ENCODE results near the gene ARHGEF19. TPM values are rescaled to one million over a fixed set of nuclear protein-coding genes. Genes with fewer than 3 reads are reported as not detected.

The ARHGEF19 gene
- total RNA-seq, 3 donors from 2014 or later (not counting 1 experiment from before 2014, with no cell fraction given), result 14.6 to 18.9 (median 15.8) TPM

- Histone ChIP-seq H3K9me3 (ENCODE audit: control insufficient read depth, insufficient read depth, low read length) (no peaks in the 10 kb centered on the region), H3K36me3 (ENCODE audit: control insufficient read depth, insufficient read depth, low read length) (no peaks in the 10 kb centered on the region), H3K27me3 (ENCODE audit: control insufficient read depth, insufficient read depth, low read length) (no peaks in the 10 kb centered on the region), H3K4me3 (ENCODE audit: low read length) (no peak overlapping the region), H3K4me1 (ENCODE audit: control insufficient read depth, insufficient read depth, low read length) (no peaks in the 10 kb centered on the region), H3K27ac (ENCODE audit: low read length) (no peak overlapping the region)
- Mint-ChIP-seq H3K36me3 (no peaks in the 10 kb centered on the region), H3K27me3 (ENCODE audit: low read depth in 2 of 2) (peaks cover 9 to 11% of the 10 kb centered on the region in 2 donors), H3K4me1 (no peaks in the 10 kb centered on the region), H3K4me3 (no peak overlapping the region), H3K27ac (no peak overlapping the region), H3K9me3 (no peaks in the 10 kb centered on the region)
- DNase-seq, result no peak
- intact Hi-C loops (cut with micrococcal nuclease), result no loop called here
- TF ChIP-seq CTCF (IDR thresholded peaks at IDR 0.05), result no peak
- no peak for ATAC-seq
- 83% methylated on average over 17 of the region's 18 CpGs for WGBS (ENCODE audit: insufficient coverage)
Measured at GRCh38 chr1:16181887-16182719, 30.3 kb downstream of the ARHGEF19 start.

- Histone ChIP-seq H3K36me3 (ENCODE audit: control insufficient read depth, insufficient read depth, low read length) (no peaks in the 10 kb centered on the region), H3K27me3 (ENCODE audit: control insufficient read depth, insufficient read depth, low read length) (no peaks in the 10 kb centered on the region), H3K4me3 (ENCODE audit: low read length) (no peak overlapping the region), H3K27ac (ENCODE audit: low read length) (no peak overlapping the region), H3K9me3 (ENCODE audit: control insufficient read depth, insufficient read depth, low read length) (no peaks in the 10 kb centered on the region), H3K4me1 (ENCODE audit: control insufficient read depth, insufficient read depth, low read length) (no peaks in the 10 kb centered on the region)
- no peak for ATAC-seq
- Mint-ChIP-seq H3K27me3 (ENCODE audit: low read depth in 2 of 2) (peaks cover 9 to 18% of the 10 kb centered on the region in 2 donors), H3K4me1 (peaks cover 0 to 6% of the 10 kb centered on the region in 2 donors), H3K9me3 (no peaks in the 10 kb centered on the region), H3K4me3 (no peak overlapping the region), H3K27ac (no peak overlapping the region), H3K36me3 (no peaks in the 10 kb centered on the region)
- TF ChIP-seq CTCF (IDR thresholded peaks at IDR 0.05), result no peak
- WGBS (ENCODE audit: insufficient coverage), result 74% methylated on average over 8 of the region's 13 CpGs
- DNase-seq, result no peak
- intact Hi-C loops (cut with micrococcal nuclease), result no loop called here
Measured at GRCh38 chr1:16180291-16180824, 32.1 kb downstream of the ARHGEF19 start.

- WGBS (ENCODE audit: insufficient coverage), result 93% methylated on average over 19 of the region's 19 CpGs
Measured at GRCh38 chr1:16178596-16179497, 33.6 kb downstream of the ARHGEF19 start.

More at GRCh38 chr1:16178596-16179497, 33.6 kb downstream of the ARHGEF19 start:
- Mint-ChIP-seq H3K27me3 (ENCODE audit: low read depth in 2 of 2) (peaks cover 9 to 20% of the 10 kb centered on the region in 2 donors), H3K4me3 (no peak overlapping the region), H3K27ac (no peak overlapping the region), H3K36me3 (no peaks in the 10 kb centered on the region), H3K4me1 (peaks cover 0 to 6% of the 10 kb centered on the region in 2 donors), H3K9me3 (no peaks in the 10 kb centered on the region)
- no peaks in the 10 kb centered on the region for H3K9me3 ChIP-seq (ENCODE audit: control insufficient read depth, insufficient read depth, low read length)
- TF ChIP-seq CTCF (IDR thresholded peaks at IDR 0.05), result no peak
- no peak overlapping the region for H3K4me3 ChIP-seq (ENCODE audit: low read length)
- no peak for DNase-seq
- no peaks in the 10 kb centered on the region for H3K27me3 ChIP-seq (ENCODE audit: control insufficient read depth, insufficient read depth, low read length)
- intact Hi-C loops (cut with micrococcal nuclease), result no loop called here
- H3K36me3 ChIP-seq (ENCODE audit: control insufficient read depth, insufficient read depth, low read length), result no peaks in the 10 kb centered on the region
- no peak for ATAC-seq
- no peaks in the 10 kb centered on the region for H3K4me1 ChIP-seq (ENCODE audit: control insufficient read depth, insufficient read depth, low read length)
- no peak overlapping the region for H3K27ac ChIP-seq (ENCODE audit: low read length)

All from natural killer cell (primary cell).